ENCODE data around the gene HLF. TPM values are rescaled to one million over a fixed set of nuclear protein-coding genes. Genes with fewer than 3 reads are reported as not detected.

Gene HLF
- total and polyA plus RNA-seq, 2 donors (not counting 1 experiment from before 2014, with no cell fraction given): 0.10 TPM; not detected in 1

- intact Hi-C loops (cut with micrococcal nuclease): no loop called here
- CTCF ChIA-PET: interaction anchor here (1.1 kb wide), 1 partner anchor 15 kb away, joined by 4 read pairs; no protein-coding TSS in a partner anchor
These were observed 75.4 kb downstream of the HLF start for GRCh38 chr17:55340176-55340575.

GRCh38 chr17:55340686-55341085 is 75.9 kb downstream of the HLF start:
- Mint-ChIP-seq H3K27ac (no peak overlapping the region), H3K4me3 (no peak overlapping the region), H3K9me3 (ENCODE audit: insufficient read depth) (peaks cover 4% of the 10 kb centered on the region), H3K4me1 (no peaks in the 10 kb centered on the region), H3K27me3 (peaks cover 19% of the 10 kb centered on the region)
- WGBS (ENCODE audit: insufficient coverage): no CpG with 5 or more reads among the region's 3 CpGs
- H3K9me3 ChIP-seq (ENCODE audit: control extremely low read depth in 1 of 3, control insufficient read depth in 2 of 3, insufficient read depth in 1 of 3, low read length in 2 of 3): no peaks in the 10 kb centered on the region
- no peaks in the 10 kb centered on the region for H3K36me3 ChIP-seq (replicated peaks in 1 of 2; ENCODE audit: control extremely low read depth in 1 of 2, control insufficient read depth in 1 of 2, extremely low read depth in 1 of 2, insufficient read depth in 2 of 2, low read length in 1 of 2)
- TF ChIP-seq EZH2 (IDR thresholded peaks at IDR 0.05; ENCODE audit: borderline replicate concordance, insufficient read depth, low read depth, low read length, poor library complexity, severe bottlenecking): no peak
- no peak for TF ChIP-seq CTCF (IDR thresholded peaks at IDR 0.05)
- no peak overlapping the region for H3K4me2 ChIP-seq (replicated peaks; ENCODE audit: low read depth, low read length, poor library complexity, severe bottlenecking)
- ATAC-seq (ENCODE audit: low read depth): no peak
- intact Hi-C loops (cut with micrococcal nuclease): no loop called here
- no peaks in the 10 kb centered on the region for H4K20me1 ChIP-seq (ENCODE audit: control insufficient read depth, insufficient read depth, low read length, poor library complexity, severe bottlenecking)
- H3K9ac ChIP-seq (ENCODE audit: low read length): no peak overlapping the region
- H3K79me2 ChIP-seq (ENCODE audit: control insufficient read depth, insufficient read depth, low read length): no peaks in the 10 kb centered on the region
- H3K4me3 ChIP-seq (ENCODE audit: control extremely low read depth in 1 of 5, extremely low read depth in 1 of 5, insufficient read depth in 1 of 5, low read depth in 2 of 5, low read length in 4 of 5): no peak overlapping the region
- no peak overlapping the region for H2AFZ ChIP-seq (ENCODE audit: insufficient read depth, low read depth, low read length, poor library complexity, severe bottlenecking)
- no peak for DNase-seq
- CTCF ChIA-PET: interaction anchor here (1.1 kb wide), 1 partner anchor 15 kb away, joined by 4 read pairs; no protein-coding TSS in a partner anchor
- peaks cover 0 to 16% (median 2%) of the 10 kb centered on the region in 4 experiments for H3K27me3 ChIP-seq (replicated peaks in 1 of 4; ENCODE audit: control extremely low read depth in 1 of 4, control insufficient read depth in 3 of 4, insufficient read depth in 4 of 4, low read length in 3 of 4)
- no peaks in the 10 kb centered on the region for H3K4me1 ChIP-seq (ENCODE audit: control insufficient read depth in 2 of 2, insufficient read depth in 2 of 2, low read length in 2 of 2)
- POLR2A ChIA-PET: no interaction called here
- H3K27ac ChIP-seq (ENCODE audit: low read length in 2 of 2): no peak overlapping the region

More at GRCh38 chr17:55340176-55340575, 75.4 kb downstream of the HLF start:
- H3K4me3 Mint-ChIP-seq: no peak overlapping the region
- no peaks in the 10 kb centered on the region for H3K4me1 Mint-ChIP-seq
- no peak overlapping the region for H3K27ac Mint-ChIP-seq
- Histone ChIP-seq H3K79me2 (ENCODE audit: control insufficient read depth, insufficient read depth, low read length) (no peaks in the 10 kb centered on the region), H3K36me3 (replicated peaks in 1 of 2; ENCODE audit: control extremely low read depth in 1 of 2, control insufficient read depth in 1 of 2, extremely low read depth in 1 of 2, insufficient read depth in 2 of 2, low read length in 1 of 2) (no peaks in the 10 kb centered on the region), H3K4me1 (ENCODE audit: control insufficient read depth in 2 of 2, insufficient read depth in 2 of 2, low read length in 2 of 2) (no peaks in the 10 kb centered on the region), H3K27ac (ENCODE audit: low read length in 2 of 2) (no peak overlapping the region), H3K4me2 (replicated peaks; ENCODE audit: low read depth, low read length, poor library complexity, severe bottlenecking) (no peak overlapping the region), H3K9me3 (ENCODE audit: control extremely low read depth in 1 of 3, control insufficient read depth in 2 of 3, insufficient read depth in 1 of 3, low read length in 2 of 3) (no peaks in the 10 kb centered on the region), H3K9ac (ENCODE audit: low read length) (no peak overlapping the region), H2AFZ (ENCODE audit: insufficient read depth, low read depth, low read length, poor library complexity, severe bottlenecking) (no peak overlapping the region), H3K4me3 (ENCODE audit: control extremely low read depth in 1 of 5, extremely low read depth in 1 of 5, insufficient read depth in 1 of 5, low read depth in 2 of 5, low read length in 4 of 5) (no peak overlapping the region), H3K27me3 (replicated peaks in 1 of 4; ENCODE audit: control extremely low read depth in 1 of 4, control insufficient read depth in 3 of 4, insufficient read depth in 4 of 4, low read length in 3 of 4) (peaks cover 0 to 16% (median 2%) of the 10 kb centered on the region in 4 experiments), H4K20me1 (ENCODE audit: control insufficient read depth, insufficient read depth, low read length, poor library complexity, severe bottlenecking) (no peaks in the 10 kb centered on the region)
- H3K27me3 Mint-ChIP-seq: peaks cover 20% of the 10 kb centered on the region
- peaks cover 4% of the 10 kb centered on the region for H3K9me3 Mint-ChIP-seq (ENCODE audit: insufficient read depth)
- no peak for DNase-seq
- POLR2A ChIA-PET: no interaction called here
- TF ChIP-seq EZH2 (IDR thresholded peaks at IDR 0.05; ENCODE audit: borderline replicate concordance, insufficient read depth, low read depth, low read length, poor library complexity, severe bottlenecking): no peak
- TF ChIP-seq CTCF (IDR thresholded peaks at IDR 0.05): no peak
- 92% methylated on average over 2 of the region's 3 CpGs for WGBS (ENCODE audit: insufficient coverage)
- ATAC-seq (ENCODE audit: low read depth): no peak
